ENCODE results near the gene GLUD1. TPM values are rescaled to one million over a fixed set of nuclear protein-coding genes. Genes with fewer than 3 reads are reported as not detected.
"Not testable (repeated sequence)": the region's sequence is repeated elsewhere in the genome, so short reads cannot be mapped to it uniquely, and the experiment has no call there.

GLUD1 gene
- total RNA-seq, 1 experiment from 2014 or later = 101 TPM

- not testable (repeated sequence) for H2BK12ac ChIP-seq (ENCODE audit: insufficient read length, low read depth, low read length); H3K56ac ChIP-seq (ENCODE audit: insufficient read length, low read depth, low read length); DNase-seq; H3K36me3 Mint-ChIP-seq (ENCODE audit: insufficient read depth in 1 of 3, low read depth in 3 of 3); H2AK5ac ChIP-seq (ENCODE audit: insufficient read length, low read length); H2BK5ac ChIP-seq (ENCODE audit: insufficient read length, low read length); H3K9ac ChIP-seq (ENCODE audit: extremely low read depth, insufficient read length, low read length); H3K18ac ChIP-seq (ENCODE audit: insufficient read length, low read depth, low read length); H4K8ac ChIP-seq (replicated peaks; ENCODE audit: insufficient read length, low read depth, low read length); H3T11ph ChIP-seq (ENCODE audit: low read length); H2AFZ ChIP-seq (ENCODE audit: low read length); H2BK15ac ChIP-seq (ENCODE audit: low read depth, low read length); H3K9me3 Mint-ChIP-seq; H3K27me3 Mint-ChIP-seq (ENCODE audit: low read depth); H3K14ac ChIP-seq (ENCODE audit: insufficient read depth, low read length); H3K23ac ChIP-seq (ENCODE audit: insufficient read length, low read depth, low read length); H3K79me1 ChIP-seq (ENCODE audit: insufficient read depth, low read depth, low read length, poor library complexity, severe bottlenecking); H3K4me3 Mint-ChIP-seq; H3K27ac ChIP-seq (ENCODE audit: insufficient read length, low read depth, low read length); H2BK120ac ChIP-seq (ENCODE audit: low read depth, low read length, poor library complexity, severe bottlenecking); H3K4ac ChIP-seq (ENCODE audit: low read depth, low read length); H3K4me1 Mint-ChIP-seq; H3K79me2 ChIP-seq (ENCODE audit: insufficient read depth, low read length); H4K5ac ChIP-seq (ENCODE audit: insufficient read length, low read depth, low read length); H2BK20ac ChIP-seq (ENCODE audit: low read depth, low read length, poor library complexity, severe bottlenecking); H3K23me2 ChIP-seq (ENCODE audit: insufficient read length, low read depth, low read length, poor library complexity, severe bottlenecking); H4K20me1 ChIP-seq (ENCODE audit: control insufficient read depth, insufficient read depth, insufficient read length); H3K27me3 ChIP-seq (ENCODE audit: insufficient read depth, low read length); H3K4me2 ChIP-seq (ENCODE audit: insufficient read depth, insufficient read length, low read length); H3K4me1 ChIP-seq (ENCODE audit: insufficient read depth, low read length); H3K27ac Mint-ChIP-seq; H4K91ac ChIP-seq (ENCODE audit: insufficient read length, low read depth, low read length); H3K9me3 ChIP-seq (ENCODE audit: control insufficient read depth, low read depth, low read length)
- no CpG with 5 or more reads among the region's 10 CpGs for WGBS (ENCODE audit: extremely low coverage, insufficient read length, low lambda C conversion rate)
These were observed 79.5 kb downstream of the GLUD1 start for GRCh38 chr10:87014986-87015716.

DNA sequence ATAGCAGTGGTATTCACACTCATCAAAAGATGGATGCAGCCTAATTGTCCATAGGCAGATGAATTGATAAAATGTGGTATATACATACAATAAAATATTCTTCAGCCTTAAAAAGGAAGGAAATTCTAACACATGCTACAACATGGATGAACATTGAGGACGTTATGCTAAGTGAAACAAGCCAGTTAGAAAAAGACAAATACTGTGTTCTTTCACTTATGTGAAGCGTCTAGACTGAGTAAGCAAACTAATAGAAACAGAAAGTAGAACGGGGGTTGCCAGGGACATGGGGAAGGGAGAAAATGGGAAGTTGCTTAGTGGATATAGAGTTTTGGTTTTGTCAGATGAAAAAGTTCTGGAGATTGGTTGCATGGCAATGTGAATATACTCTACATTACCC, 81.1 kb downstream of the GLUD1 start:
- WGBS (ENCODE audit: extremely low coverage, insufficient read length, low lambda C conversion rate) = no CpG with 5 or more reads among the region's 3 CpGs
- H2BK12ac ChIP-seq (ENCODE audit: insufficient read length, low read depth, low read length); H4K20me1 ChIP-seq (ENCODE audit: control insufficient read depth, insufficient read depth, insufficient read length): not testable (repeated sequence)

More for the DNA sequence above, 81.1 kb downstream of the GLUD1 start:
- not testable (repeated sequence) for H3K9ac ChIP-seq (ENCODE audit: extremely low read depth, insufficient read length, low read length); H3K4me3 Mint-ChIP-seq; H2BK15ac ChIP-seq (ENCODE audit: low read depth, low read length); H2BK120ac ChIP-seq (ENCODE audit: low read depth, low read length, poor library complexity, severe bottlenecking); H2AK5ac ChIP-seq (ENCODE audit: insufficient read length, low read length); H3K56ac ChIP-seq (ENCODE audit: insufficient read length, low read depth, low read length); H3K27me3 ChIP-seq (ENCODE audit: insufficient read depth, low read length); H3K23ac ChIP-seq (ENCODE audit: insufficient read length, low read depth, low read length); H4K5ac ChIP-seq (ENCODE audit: insufficient read length, low read depth, low read length); H3K4me1 Mint-ChIP-seq; H4K91ac ChIP-seq (ENCODE audit: insufficient read length, low read depth, low read length); H3T11ph ChIP-seq (ENCODE audit: low read length); H3K27me3 Mint-ChIP-seq (ENCODE audit: low read depth); H2BK20ac ChIP-seq (ENCODE audit: low read depth, low read length, poor library complexity, severe bottlenecking); H2AFZ ChIP-seq (ENCODE audit: low read length); H3K4me1 ChIP-seq (ENCODE audit: insufficient read depth, low read length); H3K27ac ChIP-seq (ENCODE audit: insufficient read length, low read depth, low read length); H3K14ac ChIP-seq (ENCODE audit: insufficient read depth, low read length); H3K36me3 Mint-ChIP-seq (ENCODE audit: insufficient read depth in 1 of 3, low read depth in 3 of 3); H3K79me2 ChIP-seq (ENCODE audit: insufficient read depth, low read length); H3K79me1 ChIP-seq (ENCODE audit: insufficient read depth, low read depth, low read length, poor library complexity, severe bottlenecking); H3K27ac Mint-ChIP-seq; H2BK5ac ChIP-seq (ENCODE audit: insufficient read length, low read length); H3K23me2 ChIP-seq (ENCODE audit: insufficient read length, low read depth, low read length, poor library complexity, severe bottlenecking); H3K4ac ChIP-seq (ENCODE audit: low read depth, low read length); H4K8ac ChIP-seq (replicated peaks; ENCODE audit: insufficient read length, low read depth, low read length); H3K18ac ChIP-seq (ENCODE audit: insufficient read length, low read depth, low read length); H3K4me2 ChIP-seq (ENCODE audit: insufficient read depth, insufficient read length, low read length); H3K9me3 Mint-ChIP-seq; H3K9me3 ChIP-seq (ENCODE audit: control insufficient read depth, low read depth, low read length); DNase-seq

All from H9 (cell line).